Natural killer cell treated with Interleukin-12 subunit alpha and Interleukin-12 subunit beta and Interleukin-15 and Interleukin-18, amount 100 ng/mL, for 72 hours (primary cell): Measurements from ENCODE around the gene SLC4A2. TPM values are rescaled to one million over a fixed set of nuclear protein-coding genes. Genes with fewer than 3 reads are reported as not detected.

ENCODE experiments used
- ATAC-seq, 2 donors: fragments of 150-1000 bp; cut with Tn5 transposase in 1 of 2; sonication (Bioruptor Pico), chemical (Tn5 transposase) in 1 of 2; 2 replicates each; pipeline ENCODE4 v1.10.0; 2021
- DNase-seq: peaks from one replicate; pipeline ENCODE4 v3.0.0; 2022; ENCODE audit warnings: low spot score
- H3K27ac Mint-ChIP-seq, 2 donors: 1 replicate in 1 of 2; 2 replicates in 1 of 2; pipeline ENCODE4 v1.8.0; 2022; ENCODE audit warnings: mixed read lengths in 2 of 2, mild to moderate bottlenecking in 1 of 2, moderate library complexity in 1 of 2
- H3K27me3 Mint-ChIP-seq, 2 donors: 1 replicate in 1 of 2; 2 replicates in 1 of 2; pipeline ENCODE4 v1.8.0; 2022; ENCODE audit warnings: mixed read lengths in 2 of 2
- H3K36me3 Mint-ChIP-seq: one replicate; pipeline ENCODE4 v1.8.0; 2022; ENCODE audit warnings: mixed read lengths
- H3K4me1 Mint-ChIP-seq, 2 donors: 1 replicate in 1 of 2; 2 replicates in 1 of 2; pipeline ENCODE4 v1.8.0; 2022; ENCODE audit warnings: low read depth in 2 of 2, mixed read lengths in 2 of 2, mild to moderate bottlenecking in 1 of 2
- H3K4me3 Mint-ChIP-seq: one replicate; pipeline ENCODE4 v1.8.0; 2022; ENCODE audit warnings: mixed read lengths
- H3K9me3 Mint-ChIP-seq: 2 replicates; pipeline ENCODE4 v1.8.0; 2022; ENCODE audit warnings: mixed read lengths
- total RNA-seq, 2 donors: library from RNA; stranded (reverse); gene quantifications; one replicate each; pipeline ENCODE4 v1.2.3, GENCODE V29; 2022

The SLC4A2 gene
- total RNA-seq, 2 donors from 2014 or later: 117 to 195 TPM

DNA sequence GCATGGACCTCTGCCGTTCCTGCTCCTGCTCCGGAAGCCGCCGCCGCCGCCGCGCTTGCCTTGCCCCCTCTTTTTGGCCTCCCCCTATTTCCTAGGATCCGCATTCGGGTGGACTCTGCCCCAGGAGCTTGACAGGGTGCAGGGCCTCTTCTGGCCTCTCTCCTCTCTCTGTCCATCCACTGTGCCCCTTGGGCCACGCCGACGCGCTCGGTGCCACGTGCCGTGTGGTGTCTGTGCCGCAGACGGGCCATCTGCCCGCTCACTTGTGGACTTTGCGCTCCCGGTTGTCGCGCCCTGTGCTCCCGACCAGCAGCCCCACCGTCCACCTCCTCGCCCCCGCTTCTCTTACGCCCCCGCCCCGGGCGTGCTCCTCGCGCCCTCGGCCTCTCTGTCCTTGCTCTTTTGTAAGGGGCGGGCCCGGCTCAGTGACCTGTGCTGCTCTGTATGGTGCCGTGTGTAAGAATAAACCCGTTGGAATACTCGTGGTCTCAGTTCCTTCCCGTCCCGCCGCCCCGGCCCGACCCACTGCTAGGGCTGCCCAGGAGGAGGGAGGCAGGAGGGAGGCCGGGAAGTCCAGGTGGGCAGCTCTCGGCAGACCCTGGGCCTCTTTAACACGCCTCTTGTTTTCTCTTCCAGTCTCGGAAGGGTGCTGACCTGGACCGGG, 63.9 kb downstream of the SLC4A2 start:
- Mint-ChIP-seq H3K4me3 (no peak overlapping the region), H3K27ac (no peak overlapping the region), H3K9me3 (no peaks in the 10 kb centered on the region), H3K4me1 (peaks cover 4 to 5% of the 10 kb centered on the region in 2 donors), H3K36me3 (no peaks in the 10 kb centered on the region), H3K27me3 (no peaks in the 10 kb centered on the region)
- ATAC-seq: no peak
- DNase-seq: no peak

DNA sequence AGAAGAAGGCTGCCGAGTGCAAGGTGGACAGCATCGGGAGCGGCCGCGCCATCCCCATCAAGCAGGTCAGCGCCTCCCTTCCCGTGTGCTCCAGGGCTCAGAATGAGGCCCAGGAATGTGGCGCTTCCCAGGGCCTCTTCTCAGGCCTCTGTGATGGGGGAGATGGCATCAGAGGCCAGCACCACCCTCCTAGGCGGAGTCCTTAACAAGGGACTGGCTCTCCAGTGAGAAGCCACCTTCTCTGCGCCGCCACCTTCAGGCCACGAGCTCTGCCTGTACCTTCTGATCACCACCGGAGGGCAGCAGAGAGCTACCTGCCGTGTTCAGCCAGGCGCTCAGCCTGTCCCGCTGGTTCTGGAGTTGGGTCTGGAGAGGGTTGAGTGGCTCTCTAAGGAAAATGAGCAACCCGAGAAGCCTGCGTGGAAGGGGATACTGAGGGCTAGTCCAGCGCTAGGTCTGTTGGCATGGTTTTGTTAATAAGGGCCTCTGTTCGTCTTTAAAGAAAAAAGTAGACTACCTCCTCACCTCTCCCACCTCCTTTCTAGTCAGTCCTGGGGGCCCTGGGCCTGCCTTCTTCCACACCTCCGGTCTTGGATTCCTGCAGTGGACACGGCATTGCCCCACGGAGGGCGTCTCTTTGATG, 64.6 kb downstream of the SLC4A2 start:
- H3K27me3 Mint-ChIP-seq: no peaks in the 10 kb centered on the region

GRCh38 chr7:151124481-151124880, 65.1 kb downstream of the SLC4A2 start:
- ATAC-seq (no peak), DNase-seq (no peak)
- H3K4me1 Mint-ChIP-seq: peaks cover 4 to 5% of the 10 kb centered on the region in 2 donors
- no peak overlapping the region for H3K4me3 Mint-ChIP-seq
- no peaks in the 10 kb centered on the region for H3K9me3 Mint-ChIP-seq
- no peaks in the 10 kb centered on the region for H3K27me3 Mint-ChIP-seq
- no peak overlapping the region for H3K27ac Mint-ChIP-seq
- no peaks in the 10 kb centered on the region for H3K36me3 Mint-ChIP-seq

More for the DNA sequence above, 64.6 kb downstream of the SLC4A2 start:
- Mint-ChIP-seq H3K4me3 (no peak overlapping the region), H3K9me3 (no peaks in the 10 kb centered on the region), H3K36me3 (no peaks in the 10 kb centered on the region), H3K27ac (no peak overlapping the region), H3K4me1 (peaks cover 4 to 5% of the 10 kb centered on the region in 2 donors)
- ATAC-seq (peak; percentile 81 to 84), DNase-seq (peak; percentile 83)

DNA sequence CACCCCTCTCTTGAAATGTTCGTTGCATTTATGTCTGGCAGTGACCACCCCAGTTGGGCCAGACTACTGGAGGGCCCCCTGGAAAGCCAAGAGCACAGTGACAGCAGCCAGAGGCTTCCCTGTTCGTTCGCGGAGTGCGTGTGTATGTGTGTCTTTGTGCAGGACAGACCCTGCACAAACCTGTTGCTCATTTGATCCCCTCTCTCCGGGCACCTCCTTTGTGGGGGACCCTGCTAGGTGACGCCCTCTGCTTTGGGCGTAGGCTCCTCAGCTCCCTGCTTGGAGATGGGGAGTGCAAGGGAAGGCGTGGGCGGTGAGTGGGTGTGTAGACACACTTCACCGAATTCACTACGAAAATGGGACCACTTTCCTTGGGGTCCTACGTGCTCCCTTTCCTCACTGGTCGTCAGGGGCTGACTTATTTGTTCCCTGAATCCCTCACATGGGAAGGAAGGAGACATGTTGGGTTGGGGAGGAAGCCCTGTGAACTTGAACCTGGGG, 65.6 kb downstream of the SLC4A2 start:
- Mint-ChIP-seq H3K9me3 (no peaks in the 10 kb centered on the region), H3K36me3 (no peaks in the 10 kb centered on the region), H3K27me3 (no peaks in the 10 kb centered on the region), H3K27ac (no peak overlapping the region), H3K4me1 (peaks cover 4 to 5% of the 10 kb centered on the region in 2 donors), H3K4me3 (no peak overlapping the region)
- DNase-seq (no peak), ATAC-seq (no peak)

- Mint-ChIP-seq H3K9me3 (no peaks in the 10 kb centered on the region), H3K4me1 (peaks cover 4 to 5% of the 10 kb centered on the region in 2 donors), H3K36me3 (no peaks in the 10 kb centered on the region), H3K27me3 (no peaks in the 10 kb centered on the region), H3K27ac (no peak overlapping the region), H3K4me3 (no peak overlapping the region)
- ATAC-seq (no peak), DNase-seq (no peak)
These were observed 66.1 kb downstream of the SLC4A2 start for GRCh38 chr7:151125470-151125845.

DNA sequence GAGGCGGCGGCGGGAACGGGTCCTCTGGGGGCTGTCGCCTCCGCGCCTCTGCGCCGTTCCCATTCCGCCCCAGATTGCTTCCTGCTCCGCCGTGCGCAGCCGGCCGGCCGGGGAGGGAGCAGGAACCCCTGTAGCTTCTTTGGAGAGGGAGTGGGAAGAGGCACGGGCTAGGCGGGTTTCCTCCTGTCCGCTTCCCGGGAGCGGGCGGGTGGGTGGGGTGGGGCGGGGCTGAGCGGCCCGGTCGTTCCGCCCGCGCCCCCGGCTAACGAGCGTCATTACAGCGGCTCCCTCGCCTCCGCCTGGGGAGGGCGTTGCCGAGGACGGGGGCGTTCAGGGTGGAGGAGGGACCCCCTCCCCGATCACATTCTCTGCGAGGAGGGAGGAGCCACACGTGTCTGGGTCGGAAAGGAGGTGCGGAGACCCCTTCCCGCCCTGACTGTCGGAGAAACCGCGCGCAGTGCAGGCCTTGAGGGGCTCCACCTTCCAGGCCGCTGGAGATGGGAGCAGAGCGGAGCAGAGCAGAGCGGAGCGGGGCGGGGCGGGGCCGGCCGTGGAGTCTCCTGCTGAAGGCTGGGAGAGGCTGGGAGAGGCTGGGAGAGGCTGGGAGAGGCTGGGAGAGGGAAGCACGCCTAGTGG, 66.6 kb downstream of the SLC4A2 start:
- ATAC-seq (no peak), DNase-seq (no peak)
- no peak overlapping the region for H3K27ac Mint-ChIP-seq
- H3K4me1 Mint-ChIP-seq: peaks cover 4 to 5% of the 10 kb centered on the region in 2 donors
- no peaks in the 10 kb centered on the region for H3K9me3 Mint-ChIP-seq
- H3K27me3 Mint-ChIP-seq: no peaks in the 10 kb centered on the region
- H3K36me3 Mint-ChIP-seq: no peaks in the 10 kb centered on the region
- H3K4me3 Mint-ChIP-seq: no peak overlapping the region

Other genes starting within 250 kb of the SLC4A2 start
- not detected for gene AOC1, start 207.1 kb upstream of the SLC4A2 start, total RNA-seq
- gene KCNH2, start 81.3 kb upstream of the SLC4A2 start, total RNA-seq: under 1 TPM in 1 of 2 donors, not detected in 1; 0.22 TPM
- gene NOS3, start 68.6 kb upstream of the SLC4A2 start, total RNA-seq: 1 to 10 TPM; 1.2 to 8.0 TPM
- gene ATG9B, start 35.1 kb upstream of the SLC4A2 start, total RNA-seq: 1 to 10 TPM; 2.5 to 2.7 TPM
- 10 to 100 TPM; 43.1 to 82.8 TPM for gene ABCB8, start 31.1 kb upstream of the SLC4A2 start, total RNA-seq
- gene ASIC3, start 11.1 kb upstream of the SLC4A2 start, total RNA-seq: 1 to 10 TPM; 2.8 to 4.7 TPM
- gene CDK5, start 1.7 kb upstream of the SLC4A2 start, total RNA-seq: 10 to 100 TPM; 12.5 to 16.2 TPM
- 100 to 1,000 TPM in 1 of 2 donors, 10 to 100 TPM in 1; 84.4 to 131 TPM for gene FASTK, start 21.2 kb downstream of the SLC4A2 start, total RNA-seq
- 10 to 100 TPM; 65.5 to 73.1 TPM for gene TMUB1, start 23.9 kb downstream of the SLC4A2 start, total RNA-seq
- 100 to 1,000 TPM in 1 of 2 donors, 10 to 100 TPM in 1; 28.4 to 101 TPM for gene AGAP3, start 26.9 kb downstream of the SLC4A2 start, total RNA-seq
- not detected for gene GBX1, start 108.1 kb downstream of the SLC4A2 start, total RNA-seq
- gene ASB10, start 127.7 kb downstream of the SLC4A2 start, total RNA-seq: not detected
- gene H2BK1, start 150.9 kb downstream of the SLC4A2 start, total RNA-seq: not detected
- gene ABCF2, start 167.6 kb downstream of the SLC4A2 start, total RNA-seq: 100 to 1,000 TPM in 1 of 2 donors, 10 to 100 TPM in 1; 68.4 to 118 TPM
- gene CHPF2, start 172.9 kb downstream of the SLC4A2 start, total RNA-seq: 10 to 100 TPM; 54.6 to 67.6 TPM
- 1 to 10 TPM in 1 of 2 donors, under 1 TPM in 1; 0.93 to 1.2 TPM for gene SMARCD3, start 189.1 kb downstream of the SLC4A2 start, total RNA-seq